Measurements from ENCODE around the gene KCNN2.

DNA sequence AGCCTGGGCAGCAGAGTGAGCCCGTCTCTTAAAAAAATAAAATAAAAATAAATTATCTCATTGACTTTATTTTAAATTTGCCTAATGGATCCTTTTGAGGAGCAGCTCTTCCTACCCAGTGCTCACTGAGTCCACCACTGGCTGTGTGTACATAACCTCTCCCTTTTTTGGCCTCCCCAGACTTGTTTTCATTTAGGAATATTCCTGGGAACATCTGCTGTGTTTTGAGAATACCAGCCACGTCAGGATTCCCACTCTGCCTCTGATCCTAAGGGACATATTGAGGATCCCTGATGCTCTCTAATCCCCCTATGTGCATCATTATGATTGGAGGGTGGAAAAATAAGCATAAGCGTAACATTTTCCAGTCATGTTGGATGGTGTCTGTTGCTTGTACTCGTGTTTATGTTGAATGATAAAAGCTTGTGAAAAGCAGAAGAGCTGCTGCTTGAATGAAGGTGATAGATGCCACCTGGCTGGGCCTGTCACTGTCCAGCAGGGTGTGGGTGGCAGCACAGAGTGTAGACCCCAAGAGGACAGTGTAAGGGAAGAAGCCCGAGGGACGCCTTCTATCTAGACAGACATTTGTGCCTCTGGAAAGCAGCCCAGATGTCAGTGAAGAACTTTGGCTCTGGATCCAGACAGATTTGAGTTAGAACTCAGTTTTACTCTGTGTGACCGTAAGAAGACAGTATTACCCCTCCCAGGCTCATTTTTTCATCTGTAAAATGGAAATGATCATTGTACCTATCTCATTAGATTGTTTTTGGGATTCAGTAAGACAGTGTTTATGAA lies 15.4 kb downstream of the KCNN2 start:
- TF ChIP-seq, protein P1, sequence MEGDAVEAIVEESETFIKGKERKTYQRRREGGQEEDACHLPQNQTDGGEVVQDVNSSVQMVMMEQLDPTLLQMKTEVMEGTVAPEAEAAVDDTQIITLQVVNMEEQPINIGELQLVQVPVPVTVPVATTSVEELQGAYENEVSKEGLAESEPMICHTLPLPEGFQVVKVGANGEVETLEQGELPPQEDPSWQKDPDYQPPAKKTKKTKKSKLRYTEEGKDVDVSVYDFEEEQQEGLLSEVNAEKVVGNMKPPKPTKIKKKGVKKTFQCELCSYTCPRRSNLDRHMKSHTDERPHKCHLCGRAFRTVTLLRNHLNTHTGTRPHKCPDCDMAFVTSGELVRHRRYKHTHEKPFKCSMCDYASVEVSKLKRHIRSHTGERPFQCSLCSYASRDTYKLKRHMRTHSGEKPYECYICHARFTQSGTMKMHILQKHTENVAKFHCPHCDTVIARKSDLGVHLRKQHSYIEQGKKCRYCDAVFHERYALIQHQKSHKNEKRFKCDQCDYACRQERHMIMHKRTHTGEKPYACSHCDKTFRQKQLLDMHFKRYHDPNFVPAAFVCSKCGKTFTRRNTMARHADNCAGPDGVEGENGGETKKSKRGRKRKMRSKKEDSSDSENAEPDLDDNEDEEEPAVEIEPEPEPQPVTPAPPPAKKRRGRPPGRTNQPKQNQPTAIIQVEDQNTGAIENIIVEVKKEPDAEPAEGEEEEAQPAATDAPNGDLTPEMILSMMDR (conservative IDR thresholded peaks at IDR 0.05; ENCODE audit: low read depth, low read length), result no peak
- TF ChIP-seq EZH2 (IDR thresholded peaks at IDR 0.05; ENCODE audit: borderline replicate concordance, low read depth, low read length, poor library complexity, severe bottlenecking), result no peak
